Neural cell (in vitro differentiated cells): ENCODE results near the gene PFN3. TPM values are rescaled to one million over a fixed set of nuclear protein-coding genes. Genes with fewer than 3 reads are reported as not detected.

Experiments used
- H2AFZ ChIP-seq: fragments of 200-600, 300-800 bp; sonication (generic), shearing (Covaris generic); 2 replicates; pipeline ENCODE4 v1.6.0; 2014; ENCODE audit warnings: low read depth, mild to moderate bottlenecking, antibody characterized with exemption, low read length, moderate library complexity
- H3F3A ChIP-seq: fragments of 200-600 bp; shearing (Covaris generic); 2 replicates; pipeline ENCODE4 v1.6.1; 2016; ENCODE audit warnings: mild to moderate bottlenecking, moderate library complexity, mixed read lengths, antibody characterized with exemption, low read length; ENCODE audit not compliant: insufficient read depth, poor library complexity, severe bottlenecking
- H3K27ac ChIP-seq: fragments of 200-600, 300-800 bp; sonication (generic), shearing (Covaris generic); 2 replicates; pipeline ENCODE4 v1.5.1; 2014; ENCODE audit warnings: mild to moderate bottlenecking, low read length, moderate library complexity
- H3K27me3 ChIP-seq: fragments of 300-800, 200-600 bp; sonication (generic), shearing (Covaris generic); 2 replicates; pipeline ENCODE4 v1.6.0; 2014; ENCODE audit warnings: mild to moderate bottlenecking, low read depth, low read length, moderate library complexity; ENCODE audit not compliant: insufficient read depth
- H3K36me3 ChIP-seq: fragments of 300-800, 200-600 bp; sonication (generic), shearing (Covaris generic); 2 replicates; pipeline ENCODE4 v1.5.1; 2014; ENCODE audit warnings: mild to moderate bottlenecking, antibody characterized with exemption, low read length, moderate library complexity; ENCODE audit not compliant: insufficient read depth
- H3K4me2 ChIP-seq: fragments of 300-800, 200-600 bp; sonication (generic), shearing (Covaris generic); 2 replicates; pipeline ENCODE4 v1.6.0; 2014; ENCODE audit warnings: mild to moderate bottlenecking, low read length
- H3K4me3 ChIP-seq: fragments of 300-800, 200-600 bp; sonication (generic), shearing (Covaris generic); 2 replicates; pipeline ENCODE4 v1.5.1; 2014; ENCODE audit warnings: mild to moderate bottlenecking, low read length, moderate library complexity
- H3K79me2 ChIP-seq: fragments of 200-600 bp; shearing (Covaris generic); replicated peaks from 2 replicates; pipeline ENCODE4 v1.6.0; 2014; ENCODE audit warnings: mild to moderate bottlenecking, low read length, moderate library complexity; ENCODE audit not compliant: insufficient read depth
- H3K9ac ChIP-seq: fragments of 300-800, 200-600 bp; sonication (generic), shearing (Covaris generic); 2 replicates; pipeline ENCODE4 v1.6.1; 2016; ENCODE audit warnings: mild to moderate bottlenecking, low read length, mixed read lengths
- H3K9me2 ChIP-seq: fragments of 200-600 bp; shearing (Covaris generic); 2 replicates; pipeline ENCODE4 v1.6.1; 2016; ENCODE audit warnings: mild to moderate bottlenecking, low read length, mixed read lengths; ENCODE audit not compliant: insufficient read depth
- H3K9me3 ChIP-seq: fragments of 200-600, 300-800 bp; sonication (generic), shearing (Covaris generic); 2 replicates; pipeline ENCODE4 v1.6.1; 2016; ENCODE audit warnings: mild to moderate bottlenecking, mixed run types, low read length, moderate library complexity, mixed read lengths
- H4K20me1 ChIP-seq: fragments of 200-600 bp; shearing (Covaris generic); 2 replicates; pipeline ENCODE4 v1.6.1; 2016; ENCODE audit warnings: mild to moderate bottlenecking, mixed run types; ENCODE audit not compliant: insufficient read depth
- EP300 ChIP-seq: fragments of 450-650 bp; conservative IDR thresholded peaks from 2 replicates; pipeline ENCODE4 v1.6.1; 2014; ENCODE audit warnings: antibody characterized with exemption, mild to moderate bottlenecking, moderate library complexity; ENCODE audit not compliant: poor library complexity, severe bottlenecking
- EZH2 ChIP-seq: fragments of 200-600, 300-800 bp; shearing (Covaris generic), sonication (generic); IDR thresholded peaks from 2 replicates; pipeline ENCODE4 v1.6.1; 2014; ENCODE audit warnings: antibody characterized with exemption, low read length, borderline replicate concordance, mild to moderate bottlenecking; ENCODE audit not compliant: insufficient read depth, poor library complexity, severe bottlenecking
- MXI1 ChIP-seq: fragments of 450-650 bp; conservative IDR thresholded peaks from 2 replicates; pipeline ENCODE4 v1.6.1; 2014; ENCODE audit warnings: antibody characterized with exemption, mild to moderate bottlenecking; ENCODE audit not compliant: poor library complexity, severe bottlenecking
- POLR2AphosphoS5 ChIP-seq: IDR thresholded peaks from 2 replicates; pipeline ENCODE4 v1.6.1; 2012
- RAD21 ChIP-seq: fragments of 450-650 bp; conservative IDR thresholded peaks from 2 replicates; pipeline ENCODE4 v1.6.1; 2014; ENCODE audit warnings: antibody characterized with exemption, mild to moderate bottlenecking, moderate library complexity
- SMC3 ChIP-seq: fragments of 450-650 bp; conservative IDR thresholded peaks from 2 replicates; pipeline ENCODE4 v1.6.1; 2014; ENCODE audit warnings: antibody characterized with exemption, mild to moderate bottlenecking, moderate library complexity; ENCODE audit not compliant: poor library complexity
- TAF1 ChIP-seq: IDR thresholded peaks from 2 replicates; pipeline ENCODE4 v1.6.1; 2012; ENCODE audit warnings: low read depth
- polyA plus RNA-seq: library from polyadenylated mRNA; depleted of rRNA; stranded (reverse); fragments of >200 nt; gene quantifications from 2 replicates; pipeline ENCODE4 v1.2.3, GENCODE V29; 2014
- TF ChIP-seq, protein P1 (sequence below): IDR thresholded peaks from 2 replicates; pipeline ENCODE4 v1.6.1; 2012; ENCODE audit warnings: borderline replicate concordance
- TF ChIP-seq, protein P2 (sequence below): fragments of 450-650 bp; IDR thresholded peaks from 2 replicates; pipeline ENCODE4 v1.5.1; 2014; ENCODE audit warnings: antibody characterized with exemption, mild to moderate bottlenecking, moderate library complexity; ENCODE audit not compliant: poor library complexity, severe bottlenecking

Gene PFN3
- polyA plus RNA-seq, 1 donor from 2014 or later = not detected

DNA sequence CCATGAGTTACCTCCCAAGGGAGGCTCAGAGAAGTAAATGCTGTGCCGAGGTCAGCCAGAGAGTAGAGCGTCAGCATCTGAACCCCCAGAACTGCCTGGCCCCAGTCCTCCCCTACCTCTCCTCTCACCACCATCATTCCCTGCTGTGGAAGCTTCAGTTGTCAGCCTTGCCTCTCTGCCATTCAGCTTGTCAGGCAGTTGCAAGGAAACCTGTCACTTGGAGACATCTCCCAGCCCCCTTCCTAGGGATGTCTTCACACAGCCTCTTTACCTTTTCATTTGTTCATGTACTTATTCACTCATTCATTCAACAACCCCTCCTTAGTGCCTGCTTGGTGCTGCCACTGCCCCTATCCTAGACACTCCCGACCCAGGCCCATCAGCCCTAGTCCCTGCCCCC is 40.6 kb downstream of the PFN3 start:
- Histone ChIP-seq H2AFZ (peak overlapping the region; percentile 4), H4K20me1 (no peaks in the 10 kb centered on the region), H3K27ac (peak overlapping the region; percentile 93), H3K4me2 (peak overlapping the region; percentile 51), H3K9me2 (no peaks in the 10 kb centered on the region), H3F3A (no peaks in the 10 kb centered on the region), H3K9ac (peak overlapping the region; percentile 61), H3K79me2 (no peaks in the 10 kb centered on the region), H3K27me3 (peaks cover 4% of the 10 kb centered on the region), H3K4me3 (peak overlapping the region; percentile 45), H3K9me3 (no peaks in the 10 kb centered on the region), H3K36me3 (no peaks in the 10 kb centered on the region)
- TF ChIP-seq TAF1 = no peak
- no peak for TF ChIP-seq SMC3
- no peak for TF ChIP-seq MXI1
- TF ChIP-seq, protein P1, sequence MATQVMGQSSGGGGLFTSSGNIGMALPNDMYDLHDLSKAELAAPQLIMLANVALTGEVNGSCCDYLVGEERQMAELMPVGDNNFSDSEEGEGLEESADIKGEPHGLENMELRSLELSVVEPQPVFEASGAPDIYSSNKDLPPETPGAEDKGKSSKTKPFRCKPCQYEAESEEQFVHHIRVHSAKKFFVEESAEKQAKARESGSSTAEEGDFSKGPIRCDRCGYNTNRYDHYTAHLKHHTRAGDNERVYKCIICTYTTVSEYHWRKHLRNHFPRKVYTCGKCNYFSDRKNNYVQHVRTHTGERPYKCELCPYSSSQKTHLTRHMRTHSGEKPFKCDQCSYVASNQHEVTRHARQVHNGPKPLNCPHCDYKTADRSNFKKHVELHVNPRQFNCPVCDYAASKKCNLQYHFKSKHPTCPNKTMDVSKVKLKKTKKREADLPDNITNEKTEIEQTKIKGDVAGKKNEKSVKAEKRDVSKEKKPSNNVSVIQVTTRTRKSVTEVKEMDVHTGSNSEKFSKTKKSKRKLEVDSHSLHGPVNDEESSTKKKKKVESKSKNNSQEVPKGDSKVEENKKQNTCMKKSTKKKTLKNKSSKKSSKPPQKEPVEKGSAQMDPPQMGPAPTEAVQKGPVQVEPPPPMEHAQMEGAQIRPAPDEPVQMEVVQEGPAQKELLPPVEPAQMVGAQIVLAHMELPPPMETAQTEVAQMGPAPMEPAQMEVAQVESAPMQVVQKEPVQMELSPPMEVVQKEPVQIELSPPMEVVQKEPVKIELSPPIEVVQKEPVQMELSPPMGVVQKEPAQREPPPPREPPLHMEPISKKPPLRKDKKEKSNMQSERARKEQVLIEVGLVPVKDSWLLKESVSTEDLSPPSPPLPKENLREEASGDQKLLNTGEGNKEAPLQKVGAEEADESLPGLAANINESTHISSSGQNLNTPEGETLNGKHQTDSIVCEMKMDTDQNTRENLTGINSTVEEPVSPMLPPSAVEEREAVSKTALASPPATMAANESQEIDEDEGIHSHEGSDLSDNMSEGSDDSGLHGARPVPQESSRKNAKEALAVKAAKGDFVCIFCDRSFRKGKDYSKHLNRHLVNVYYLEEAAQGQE = peak; percentile 61
- TF ChIP-seq RAD21 = peak; percentile 20
- TF ChIP-seq, protein P2, sequence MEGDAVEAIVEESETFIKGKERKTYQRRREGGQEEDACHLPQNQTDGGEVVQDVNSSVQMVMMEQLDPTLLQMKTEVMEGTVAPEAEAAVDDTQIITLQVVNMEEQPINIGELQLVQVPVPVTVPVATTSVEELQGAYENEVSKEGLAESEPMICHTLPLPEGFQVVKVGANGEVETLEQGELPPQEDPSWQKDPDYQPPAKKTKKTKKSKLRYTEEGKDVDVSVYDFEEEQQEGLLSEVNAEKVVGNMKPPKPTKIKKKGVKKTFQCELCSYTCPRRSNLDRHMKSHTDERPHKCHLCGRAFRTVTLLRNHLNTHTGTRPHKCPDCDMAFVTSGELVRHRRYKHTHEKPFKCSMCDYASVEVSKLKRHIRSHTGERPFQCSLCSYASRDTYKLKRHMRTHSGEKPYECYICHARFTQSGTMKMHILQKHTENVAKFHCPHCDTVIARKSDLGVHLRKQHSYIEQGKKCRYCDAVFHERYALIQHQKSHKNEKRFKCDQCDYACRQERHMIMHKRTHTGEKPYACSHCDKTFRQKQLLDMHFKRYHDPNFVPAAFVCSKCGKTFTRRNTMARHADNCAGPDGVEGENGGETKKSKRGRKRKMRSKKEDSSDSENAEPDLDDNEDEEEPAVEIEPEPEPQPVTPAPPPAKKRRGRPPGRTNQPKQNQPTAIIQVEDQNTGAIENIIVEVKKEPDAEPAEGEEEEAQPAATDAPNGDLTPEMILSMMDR = no peak
- TF ChIP-seq EP300 = peak; percentile 98
- no peak for TF ChIP-seq EZH2
- TF ChIP-seq POLR2AphosphoS5 = peak; percentile 79

DNA sequence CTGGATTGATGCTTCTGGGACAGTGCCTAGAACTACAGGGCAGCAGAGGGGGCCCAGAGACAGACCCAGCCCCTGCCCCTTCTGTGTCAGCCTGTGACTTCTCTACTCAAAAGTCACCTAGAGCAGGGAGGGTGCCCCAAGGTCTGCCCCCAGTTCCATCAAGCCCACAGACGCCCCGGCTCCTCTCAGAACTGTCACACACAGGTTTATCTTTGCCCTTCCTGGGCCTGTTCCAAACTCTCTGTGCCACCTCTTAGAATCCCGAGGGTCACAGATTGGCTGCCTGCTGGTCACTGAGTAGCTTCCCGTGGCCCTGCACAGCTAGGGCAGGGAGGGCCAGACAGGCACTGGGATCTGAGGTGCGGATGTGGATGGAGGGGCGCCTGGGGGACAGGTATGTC is 41.0 kb downstream of the PFN3 start:
- H4K20me1 ChIP-seq = no peaks in the 10 kb centered on the region
- H3K9me2 ChIP-seq = no peaks in the 10 kb centered on the region
- H3K4me3 ChIP-seq = peak overlapping the region; percentile 45
- H3K9ac ChIP-seq = peak overlapping the region; percentile 61
- no peaks in the 10 kb centered on the region for H3K9me3 ChIP-seq
- H3K79me2 ChIP-seq = no peaks in the 10 kb centered on the region
- TF ChIP-seq EP300 (no peak), POLR2AphosphoS5 (no peak), SMC3 (no peak)
- TF ChIP-seq, protein P2 = no peak
- TF ChIP-seq, protein P1 = no peak
- peaks cover 4% of the 10 kb centered on the region for H3K27me3 ChIP-seq
- peak overlapping the region; percentile 51 for H3K4me2 ChIP-seq
- peak overlapping the region; percentile 93 for H3K27ac ChIP-seq
- no peaks in the 10 kb centered on the region for H3F3A ChIP-seq
- no peaks in the 10 kb centered on the region for H3K36me3 ChIP-seq
- peak overlapping the region; percentile 4 for H2AFZ ChIP-seq
